Neural cell (in vitro differentiated cells): ENCODE results near the gene TRMT44.

Source experiments
- CTCF ChIP-seq: fragments of 450-650 bp; IDR thresholded peaks from 2 replicates; pipeline ENCODE4 v1.5.1; 2014; ENCODE audit warnings: antibody characterized with exemption, mild to moderate bottlenecking, moderate library complexity; ENCODE audit not compliant: poor library complexity, severe bottlenecking
- EP300 ChIP-seq: fragments of 450-650 bp; conservative IDR thresholded peaks from 2 replicates; pipeline ENCODE4 v1.6.1; 2014; ENCODE audit warnings: antibody characterized with exemption, mild to moderate bottlenecking, moderate library complexity; ENCODE audit not compliant: poor library complexity, severe bottlenecking
- RAD21 ChIP-seq: fragments of 450-650 bp; conservative IDR thresholded peaks from 2 replicates; pipeline ENCODE4 v1.6.1; 2014; ENCODE audit warnings: antibody characterized with exemption, mild to moderate bottlenecking, moderate library complexity
- SMC3 ChIP-seq: fragments of 450-650 bp; conservative IDR thresholded peaks from 2 replicates; pipeline ENCODE4 v1.6.1; 2014; ENCODE audit warnings: antibody characterized with exemption, mild to moderate bottlenecking, moderate library complexity; ENCODE audit not compliant: poor library complexity
- TF ChIP-seq, protein P1 (sequence below): IDR thresholded peaks from 2 replicates; pipeline ENCODE4 v1.6.1; 2012; ENCODE audit warnings: borderline replicate concordance

GRCh38 chr4:8459867-8460445 lies 19.4 kb downstream of the TRMT44 start:
- TF ChIP-seq, protein P1, sequence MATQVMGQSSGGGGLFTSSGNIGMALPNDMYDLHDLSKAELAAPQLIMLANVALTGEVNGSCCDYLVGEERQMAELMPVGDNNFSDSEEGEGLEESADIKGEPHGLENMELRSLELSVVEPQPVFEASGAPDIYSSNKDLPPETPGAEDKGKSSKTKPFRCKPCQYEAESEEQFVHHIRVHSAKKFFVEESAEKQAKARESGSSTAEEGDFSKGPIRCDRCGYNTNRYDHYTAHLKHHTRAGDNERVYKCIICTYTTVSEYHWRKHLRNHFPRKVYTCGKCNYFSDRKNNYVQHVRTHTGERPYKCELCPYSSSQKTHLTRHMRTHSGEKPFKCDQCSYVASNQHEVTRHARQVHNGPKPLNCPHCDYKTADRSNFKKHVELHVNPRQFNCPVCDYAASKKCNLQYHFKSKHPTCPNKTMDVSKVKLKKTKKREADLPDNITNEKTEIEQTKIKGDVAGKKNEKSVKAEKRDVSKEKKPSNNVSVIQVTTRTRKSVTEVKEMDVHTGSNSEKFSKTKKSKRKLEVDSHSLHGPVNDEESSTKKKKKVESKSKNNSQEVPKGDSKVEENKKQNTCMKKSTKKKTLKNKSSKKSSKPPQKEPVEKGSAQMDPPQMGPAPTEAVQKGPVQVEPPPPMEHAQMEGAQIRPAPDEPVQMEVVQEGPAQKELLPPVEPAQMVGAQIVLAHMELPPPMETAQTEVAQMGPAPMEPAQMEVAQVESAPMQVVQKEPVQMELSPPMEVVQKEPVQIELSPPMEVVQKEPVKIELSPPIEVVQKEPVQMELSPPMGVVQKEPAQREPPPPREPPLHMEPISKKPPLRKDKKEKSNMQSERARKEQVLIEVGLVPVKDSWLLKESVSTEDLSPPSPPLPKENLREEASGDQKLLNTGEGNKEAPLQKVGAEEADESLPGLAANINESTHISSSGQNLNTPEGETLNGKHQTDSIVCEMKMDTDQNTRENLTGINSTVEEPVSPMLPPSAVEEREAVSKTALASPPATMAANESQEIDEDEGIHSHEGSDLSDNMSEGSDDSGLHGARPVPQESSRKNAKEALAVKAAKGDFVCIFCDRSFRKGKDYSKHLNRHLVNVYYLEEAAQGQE: no peak
- no peak for TF ChIP-seq CTCF
- TF ChIP-seq SMC3: no peak
- TF ChIP-seq RAD21: no peak
- TF ChIP-seq EP300: no peak
